Thoracic aorta (tissue), 2 donors: ENCODE data around the gene LRP4. TPM values are rescaled to one million over a fixed set of nuclear protein-coding genes. Genes with fewer than 3 reads are reported as not detected.

Source experiments
- ATAC-seq: fragments of 150-250 bp; one replicate; pipeline ENCODE4 v1.8.0; 2017; ENCODE audit warnings: low read depth; ENCODE audit not compliant: insufficient number of reproducible peaks, low FRiP score
- DNase-seq: peaks from one replicate; pipeline ENCODE4 v3.0.0-alpha.2; 2020; ENCODE audit warnings: low spot score
- H3K27ac ChIP-seq, 2 donors: fragments of 200-600 bp; sonication (generic); 1 replicate in 1 of 2; 2 replicates in 1 of 2; pipeline ENCODE4 v1.5.1; 2016; ENCODE audit warnings: mild to moderate bottlenecking in 2 of 2, moderate library complexity in 2 of 2
- H3K27me3 ChIP-seq: fragments of 200-600 bp; sonication (generic); replicated peaks from 2 replicates; pipeline ENCODE4 v1.6.0; 2016; ENCODE audit warnings: mild to moderate bottlenecking; ENCODE audit not compliant: insufficient read depth
- H3K36me3 ChIP-seq: fragments of 200-600 bp; sonication (generic); one replicate; pipeline ENCODE4 v1.5.1; 2016
- H3K4me1 ChIP-seq, 2 donors: fragments of 200-600 bp; sonication (generic); 1 replicate in 1 of 2; 2 replicates in 1 of 2; pipeline versions ENCODE4 v1.5.1 to v1.6.0; 2016; ENCODE audit warnings: low read depth in 2 of 2, mild to moderate bottlenecking in 1 of 2; ENCODE audit not compliant: control insufficient read depth in 1 of 2
- H3K4me3 ChIP-seq: fragments of 200-600 bp; sonication (generic); 2 replicates; pipeline ENCODE4 v1.5.1; 2016; ENCODE audit warnings: mild to moderate bottlenecking
- H3K9me3 ChIP-seq: fragments of 200-600 bp; sonication (generic); 2 replicates; pipeline ENCODE4 v1.5.1; 2016
- total RNA-seq, 2 donors: library from RNA; depleted of rRNA; stranded (reverse); fragments of >200 nt; gene quantifications; one replicate each; pipeline versions ENCODE4 v1.1.0 to v1.2.3, GENCODE V29; 2016
- TF ChIP-seq, protein P1 (sequence below): fragments of 200-600 bp; sonication (generic); IDR thresholded peaks from one replicate; pipeline ENCODE4 v1.5.1; 2019; ENCODE audit warnings: antibody characterized with exemption

The LRP4 gene
- total RNA-seq, 2 donors from 2014 or later = 8.4 to 21.2 TPM

DNA sequence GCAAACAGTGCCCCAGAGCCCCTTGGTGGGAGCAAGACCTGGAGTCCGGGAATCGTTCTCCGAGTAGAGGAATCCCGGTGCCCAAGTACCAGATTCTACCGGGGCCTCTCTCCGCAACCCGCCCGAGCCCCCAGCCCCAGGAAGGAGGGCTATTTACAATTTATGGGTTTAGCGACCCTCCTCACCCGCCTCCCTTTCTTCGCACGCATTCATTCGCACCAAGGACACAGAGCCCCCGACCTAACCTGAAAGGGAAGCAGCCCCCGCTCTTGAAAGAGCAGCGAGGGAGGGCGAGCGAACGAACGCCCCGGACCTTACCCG lies 628 bp downstream of the LRP4 start:
- TF ChIP-seq, protein P1, sequence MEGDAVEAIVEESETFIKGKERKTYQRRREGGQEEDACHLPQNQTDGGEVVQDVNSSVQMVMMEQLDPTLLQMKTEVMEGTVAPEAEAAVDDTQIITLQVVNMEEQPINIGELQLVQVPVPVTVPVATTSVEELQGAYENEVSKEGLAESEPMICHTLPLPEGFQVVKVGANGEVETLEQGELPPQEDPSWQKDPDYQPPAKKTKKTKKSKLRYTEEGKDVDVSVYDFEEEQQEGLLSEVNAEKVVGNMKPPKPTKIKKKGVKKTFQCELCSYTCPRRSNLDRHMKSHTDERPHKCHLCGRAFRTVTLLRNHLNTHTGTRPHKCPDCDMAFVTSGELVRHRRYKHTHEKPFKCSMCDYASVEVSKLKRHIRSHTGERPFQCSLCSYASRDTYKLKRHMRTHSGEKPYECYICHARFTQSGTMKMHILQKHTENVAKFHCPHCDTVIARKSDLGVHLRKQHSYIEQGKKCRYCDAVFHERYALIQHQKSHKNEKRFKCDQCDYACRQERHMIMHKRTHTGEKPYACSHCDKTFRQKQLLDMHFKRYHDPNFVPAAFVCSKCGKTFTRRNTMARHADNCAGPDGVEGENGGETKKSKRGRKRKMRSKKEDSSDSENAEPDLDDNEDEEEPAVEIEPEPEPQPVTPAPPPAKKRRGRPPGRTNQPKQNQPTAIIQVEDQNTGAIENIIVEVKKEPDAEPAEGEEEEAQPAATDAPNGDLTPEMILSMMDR = no peak
- Histone ChIP-seq H3K4me3 (peak overlapping the region; percentile 72), H3K27ac (no peak overlapping the region), H3K36me3 (no peaks in the 10 kb centered on the region), H3K4me1 (peaks cover 0 to 54% of the 10 kb centered on the region in 2 donors), H3K9me3 (no peaks in the 10 kb centered on the region), H3K27me3 (no peaks in the 10 kb centered on the region)
- ATAC-seq (no peak), DNase-seq (no peak)

DNA sequence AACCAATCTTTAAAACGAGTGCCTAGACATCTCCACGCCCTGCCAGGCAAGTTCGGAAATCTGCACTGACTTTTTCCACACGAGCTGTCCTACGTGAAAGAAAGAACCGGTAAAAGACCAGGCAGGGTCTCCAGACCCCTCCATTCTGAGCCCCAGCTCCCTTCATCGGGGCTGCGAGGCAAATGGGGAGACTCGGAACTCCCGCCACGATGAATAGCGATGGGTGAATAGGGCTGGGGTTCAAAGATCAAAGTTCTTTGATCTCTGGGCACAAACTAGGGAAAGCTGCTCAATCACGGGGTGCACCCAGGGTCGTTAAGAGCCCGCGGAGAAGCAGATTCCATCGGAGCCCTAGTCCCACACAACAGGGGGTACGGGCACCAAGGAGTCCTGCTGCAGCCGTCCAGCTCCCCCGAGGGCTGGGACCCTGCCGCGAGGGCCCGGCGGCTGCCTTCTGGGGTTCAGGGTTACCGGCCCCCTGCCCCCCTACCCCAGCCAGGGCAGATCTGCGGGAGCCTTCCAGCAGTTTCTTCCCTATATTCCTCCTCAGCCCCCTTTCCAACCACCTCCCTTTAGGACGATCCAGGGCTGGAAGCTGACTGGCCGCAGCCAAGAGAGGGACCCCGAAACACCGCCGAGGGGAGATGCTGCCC lies 1.1 kb downstream of the LRP4 start:
- Histone ChIP-seq H3K4me1 (peaks cover 0 to 54% of the 10 kb centered on the region in 2 donors), H3K9me3 (no peaks in the 10 kb centered on the region), H3K4me3 (peak overlapping the region; percentile 72), H3K27me3 (no peaks in the 10 kb centered on the region), H3K36me3 (no peaks in the 10 kb centered on the region), H3K27ac (peak overlapping the region in 1 of 2 donors; percentile 43)
- TF ChIP-seq, protein P1 = no peak
- DNase-seq (no peak), ATAC-seq (no peak)

DNA sequence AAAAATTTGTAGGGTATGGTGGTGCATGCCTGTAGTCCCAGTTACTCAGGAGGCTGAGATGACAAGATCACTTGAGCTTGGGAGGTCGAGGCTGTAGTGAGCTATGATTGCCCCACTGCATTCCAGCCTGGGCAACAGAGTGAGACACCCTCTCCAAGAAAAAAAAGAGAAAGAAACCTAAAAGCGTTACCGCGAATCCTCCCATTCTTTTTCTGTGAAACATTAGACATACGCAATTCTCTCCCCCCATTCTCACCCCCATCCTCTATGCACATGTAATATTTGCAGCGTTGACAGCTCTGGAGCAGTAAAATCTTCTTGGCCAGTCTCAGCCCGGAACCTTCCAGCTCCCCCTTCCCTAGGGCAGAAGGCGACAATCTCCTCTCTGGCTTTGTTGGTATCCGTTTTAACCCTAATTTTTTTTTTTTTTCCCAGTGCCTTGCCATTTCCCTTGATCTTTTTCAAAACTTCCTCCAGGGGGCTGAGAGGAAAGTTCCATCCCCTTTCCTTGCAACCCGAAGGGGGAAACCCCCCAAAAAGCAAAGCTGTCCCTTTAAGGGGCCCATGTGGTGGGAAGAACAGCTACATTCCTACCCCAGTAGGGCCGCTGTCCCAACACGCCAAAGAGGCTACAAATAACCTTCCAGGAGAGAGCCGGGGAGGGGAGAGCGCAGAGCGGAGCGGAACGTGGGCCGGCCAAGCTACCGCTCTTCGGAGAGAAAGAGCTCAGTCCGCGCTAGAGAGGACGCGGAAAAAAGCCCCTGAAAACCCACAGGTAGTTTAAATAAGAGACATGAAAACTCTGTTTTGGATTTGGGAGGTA lies 1.9 kb downstream of the LRP4 start:
- Histone ChIP-seq H3K4me1 (peaks cover 0 to 54% of the 10 kb centered on the region in 2 donors), H3K27ac (peak overlapping the region in 1 of 2 donors; percentile 43), H3K27me3 (no peaks in the 10 kb centered on the region), H3K4me3 (peak overlapping the region; percentile 72), H3K36me3 (no peaks in the 10 kb centered on the region), H3K9me3 (no peaks in the 10 kb centered on the region)
- no peak for DNase-seq
- TF ChIP-seq, protein P1 = no peak
- no peak for ATAC-seq

DNA sequence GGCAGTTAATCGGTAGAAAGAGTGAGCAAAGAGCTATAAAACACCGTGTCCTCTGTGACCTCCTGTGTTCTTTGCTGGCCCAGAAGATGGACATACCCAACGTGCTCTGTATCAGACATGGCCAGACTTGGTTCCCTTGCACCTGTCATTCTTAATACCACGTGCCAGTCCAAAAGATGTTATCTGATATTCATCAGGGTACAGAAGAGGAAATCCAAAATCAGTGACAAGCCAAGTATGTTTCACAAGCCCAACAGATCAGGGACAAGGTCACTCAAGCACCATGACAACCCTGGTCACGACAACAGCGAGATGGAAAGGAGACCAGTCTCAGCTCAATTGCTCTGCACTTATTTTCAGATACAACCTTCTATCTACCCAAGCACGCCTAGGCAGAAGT lies 3.4 kb downstream of the LRP4 start:
- Histone ChIP-seq H3K4me3 (no peak overlapping the region), H3K9me3 (no peaks in the 10 kb centered on the region), H3K4me1 (peaks cover 0 to 42% of the 10 kb centered on the region in 2 donors), H3K27me3 (no peaks in the 10 kb centered on the region), H3K36me3 (no peaks in the 10 kb centered on the region), H3K27ac (no peak overlapping the region)
- TF ChIP-seq, protein P1 = no peak
- ATAC-seq = no peak
- DNase-seq = no peak

DNA sequence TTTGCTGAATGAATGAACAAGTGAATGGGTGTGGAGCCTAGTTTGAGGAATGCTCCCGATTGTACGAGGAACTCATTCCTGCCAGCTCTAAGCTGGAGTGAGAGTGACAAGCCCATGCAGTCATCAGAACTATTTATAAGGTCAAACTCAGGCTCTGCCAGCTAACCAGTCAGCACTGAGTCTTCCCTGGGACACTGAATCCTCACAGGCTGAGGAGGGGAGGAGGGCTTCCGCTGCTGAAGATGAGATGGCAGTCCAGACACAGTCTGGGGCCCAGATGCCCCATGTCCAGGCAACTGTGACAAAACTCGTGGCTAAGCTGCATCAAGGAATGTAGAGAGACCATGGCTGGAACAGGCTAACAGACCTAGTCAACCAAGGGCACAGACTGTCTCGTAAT lies 4.0 kb downstream of the LRP4 start:
- TF ChIP-seq, protein P1 = no peak
- ATAC-seq (no peak), DNase-seq (no peak)
- Histone ChIP-seq H3K36me3 (no peaks in the 10 kb centered on the region), H3K27ac (no peak overlapping the region), H3K4me3 (no peak overlapping the region), H3K27me3 (no peaks in the 10 kb centered on the region), H3K4me1 (peaks cover 0 to 42% of the 10 kb centered on the region in 2 donors), H3K9me3 (no peaks in the 10 kb centered on the region)
